GM18951 (cell line): ENCODE measurements around the gene RBM23.

Source experiments
- POLR2A ChIP-seq: IDR thresholded peaks from 4 replicates; pipeline ENCODE4 v1.6.1; 2011; ENCODE audit warnings: mild to moderate bottlenecking; ENCODE audit not compliant: insufficient read length, insufficient read depth; ENCODE audit errors: extremely low read depth
- in situ Hi-C: fragments of 300-500 bp; cut with MboI; formaldehyde crosslinking; loops from one replicate; pipeline ENCODE4 v1.12.0; 2022; ENCODE audit warnings: low sequenced_read_pairs, mixed read lengths, inconsistent platforms; ENCODE audit not compliant: unreplicated experiment

RBM23 gene

DNA sequence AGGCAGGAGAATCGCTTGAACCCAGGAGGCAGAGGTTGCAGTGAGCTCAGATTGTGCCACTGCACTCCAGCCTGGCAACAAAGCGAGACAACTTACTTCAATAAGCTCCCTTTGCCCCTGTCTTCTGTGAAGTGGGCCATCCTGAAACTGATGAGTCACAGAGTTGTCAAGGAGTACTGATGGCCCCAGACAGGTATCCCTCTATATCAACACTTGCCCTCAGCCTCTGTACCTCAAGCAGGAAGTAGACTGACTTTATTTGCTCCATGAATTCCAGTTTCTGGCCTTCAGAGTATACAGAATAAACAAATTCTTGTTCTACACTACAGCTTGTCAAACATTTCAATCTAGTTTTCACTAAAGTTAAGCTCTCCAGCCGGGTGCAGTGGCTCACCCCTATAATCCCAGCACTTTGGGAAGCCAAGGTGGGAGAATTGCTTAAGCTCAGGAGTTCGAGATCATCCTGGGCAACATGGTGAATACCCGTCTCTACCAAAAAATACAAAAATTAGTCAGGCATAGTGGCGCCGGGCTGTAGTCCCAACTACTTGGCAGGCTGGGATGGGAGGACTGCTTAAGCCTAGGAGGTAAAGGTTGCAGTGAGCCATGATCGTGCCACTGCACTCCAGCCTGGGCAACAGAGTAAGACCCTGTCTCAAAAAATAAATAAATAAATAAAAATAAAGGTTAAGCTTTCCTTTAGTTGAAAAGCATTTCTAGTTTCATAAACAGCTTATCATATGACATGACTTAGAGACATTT lies 63.8 kb downstream of the RBM23 start:
- no peak for TF ChIP-seq POLR2A
- in situ Hi-C loops, result loop anchor here (10.0 to 25.0 kb wide), 3 partner anchors 80 to 468 kb away; partner anchors contain the start of gene DAD1

DNA sequence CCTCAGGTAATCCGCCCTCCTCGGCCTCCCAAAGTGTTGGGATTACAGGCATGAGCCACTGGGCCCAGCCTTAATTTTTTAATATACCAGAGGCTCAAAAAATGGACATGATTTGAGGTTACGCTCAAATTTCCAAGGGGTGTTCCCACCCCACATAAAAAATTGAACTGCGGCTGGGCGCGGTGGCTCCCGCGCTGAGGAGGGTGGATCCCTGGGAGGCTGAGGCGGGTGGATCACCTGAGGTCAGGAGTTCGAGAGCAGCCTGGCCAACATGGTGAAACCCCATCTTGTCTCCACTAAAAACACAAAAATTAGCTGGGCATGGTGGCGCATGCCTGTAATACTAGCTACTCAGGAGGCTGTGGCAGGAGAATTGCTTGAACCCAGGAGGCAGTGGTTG lies 64.7 kb downstream of the RBM23 start:
- in situ Hi-C loops, result loop anchor here (10.0 to 25.0 kb wide), 3 partner anchors 79 to 467 kb away; partner anchors contain the start of gene DAD1

GRCh38 chr14:22852940-22853767 lies 65.8 kb downstream of the RBM23 start:
- TF ChIP-seq POLR2A, result no peak

DNA sequence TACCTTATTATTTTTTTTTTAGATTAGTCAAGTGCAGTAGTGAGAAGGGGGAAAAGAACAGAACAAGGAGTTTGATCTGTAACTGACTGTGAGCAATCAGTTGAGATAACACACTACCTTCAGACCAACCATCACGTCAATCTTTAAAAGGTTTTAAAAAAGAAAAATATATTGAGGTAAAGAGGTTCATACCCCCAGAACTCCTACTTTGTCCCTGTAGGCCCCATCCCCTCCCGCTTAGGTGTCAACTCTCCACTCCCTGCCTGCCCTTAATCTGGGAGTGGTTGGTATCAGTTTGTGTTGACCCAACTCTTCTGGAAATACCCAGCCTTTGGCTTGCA lies 66.4 kb downstream of the RBM23 start:
- in situ Hi-C loops, result loop anchor here (10.0 to 25.0 kb wide), 3 partner anchors 78 to 465 kb away; partner anchors contain the start of gene DAD1
- TF ChIP-seq POLR2A, result no peak

More at GRCh38 chr14:22852940-22853767, 65.8 kb downstream of the RBM23 start:
- in situ Hi-C loops, result loop anchor here (10.0 to 25.0 kb wide), 3 partner anchors 78 to 466 kb away; partner anchors contain the start of gene DAD1

- in situ Hi-C loops, result loop anchor here (10.0 to 25.0 kb wide), 3 partner anchors 77 to 465 kb away; partner anchors contain the start of gene DAD1
Observed at GRCh38 chr14:22852178-22852577, 66.8 kb downstream of the RBM23 start.

DNA sequence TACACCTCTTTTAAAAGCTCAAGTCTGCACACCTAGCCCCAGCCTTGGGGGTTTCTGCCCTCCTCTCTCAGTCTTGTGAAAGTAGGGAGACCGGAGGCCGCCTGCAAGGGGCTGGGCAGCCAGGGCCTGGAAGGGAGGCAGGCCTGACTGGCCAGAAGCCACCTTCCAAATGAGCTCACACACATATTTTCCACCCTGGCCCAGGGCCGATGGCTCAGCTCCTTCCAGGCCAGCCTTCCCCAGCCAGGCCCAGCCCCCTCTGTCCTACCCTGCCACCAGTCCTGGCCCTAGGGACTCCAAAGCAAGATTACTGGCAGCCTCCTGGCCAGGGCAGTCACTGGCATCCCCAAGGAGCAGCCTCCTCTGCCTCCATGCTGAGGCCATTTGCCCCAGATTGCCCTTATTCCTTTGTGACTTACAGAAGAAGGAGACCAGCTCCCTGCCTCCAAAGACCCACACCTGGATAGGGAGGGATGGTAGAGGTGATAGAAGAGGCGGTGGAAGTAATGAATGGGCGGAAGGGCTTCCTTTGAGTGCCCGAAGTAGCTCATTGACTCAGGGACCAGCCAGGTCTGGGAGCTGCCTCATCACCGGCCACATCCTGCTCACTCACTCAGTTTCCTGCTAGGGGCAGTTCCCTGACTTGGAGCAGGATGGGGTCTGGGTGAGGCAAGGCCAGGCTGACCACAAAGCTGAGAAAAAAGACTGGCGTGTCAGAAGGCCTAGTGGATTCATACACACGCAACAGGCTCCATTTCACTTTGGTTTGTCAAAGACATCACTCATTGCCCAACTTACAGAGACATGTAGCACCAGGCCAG lies 67.8 kb downstream of the RBM23 start:
- TF ChIP-seq POLR2A, result no peak
- in situ Hi-C loops, result loop anchor here (10.0 to 25.0 kb wide), 3 partner anchors 76 to 464 kb away; partner anchors contain the start of gene DAD1

GRCh38 chr14:22849212-22849819 lies 69.6 kb downstream of the RBM23 start:
- TF ChIP-seq POLR2A, result no peak
- in situ Hi-C loops, result loop anchor here (10.0 kb wide), 1 partner anchor 195 kb away; no protein-coding TSS in a partner anchor

DNA sequence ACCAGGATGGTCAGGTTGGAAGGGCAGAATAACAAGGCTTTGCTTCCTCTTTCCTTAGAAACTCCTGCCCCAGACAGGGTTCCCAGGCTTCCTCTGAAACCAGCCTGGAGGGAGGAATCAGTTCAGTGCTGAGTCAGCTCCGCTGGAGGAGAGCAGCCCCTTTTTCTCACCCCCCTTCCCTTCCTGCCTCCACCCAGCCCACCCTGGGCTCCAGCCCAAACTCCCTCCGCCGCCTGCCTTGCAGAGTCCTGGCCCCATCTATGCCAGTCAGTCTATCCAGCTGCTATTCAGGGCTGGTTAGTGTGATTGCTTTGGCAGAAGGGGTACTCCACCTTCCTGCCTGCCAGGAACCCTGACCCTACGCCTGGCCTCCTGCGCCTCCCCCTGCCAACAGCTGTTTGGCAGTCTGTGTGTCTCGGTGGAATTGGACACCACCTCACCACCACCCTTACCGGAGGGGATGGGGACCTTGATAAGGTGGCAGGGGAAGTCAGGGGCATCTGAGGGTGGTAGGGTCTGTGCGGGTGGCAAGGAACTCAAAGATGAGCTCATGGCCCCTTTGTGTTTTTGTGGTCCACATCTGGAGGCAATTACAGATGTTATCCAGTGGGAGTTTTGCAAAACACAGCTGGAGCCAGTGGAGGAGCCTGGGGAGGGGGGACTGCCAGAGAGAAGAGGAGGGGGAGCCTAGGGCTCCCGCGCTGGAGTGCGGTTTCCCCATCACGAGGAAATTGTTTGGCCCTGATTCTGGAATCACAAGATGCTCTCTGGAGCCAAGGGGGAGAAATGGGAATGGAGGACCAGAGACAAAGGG lies 70.4 kb downstream of the RBM23 start:
- in situ Hi-C loops, result loop anchor here (10.0 kb wide), 1 partner anchor 194 kb away; no protein-coding TSS in a partner anchor

DNA sequence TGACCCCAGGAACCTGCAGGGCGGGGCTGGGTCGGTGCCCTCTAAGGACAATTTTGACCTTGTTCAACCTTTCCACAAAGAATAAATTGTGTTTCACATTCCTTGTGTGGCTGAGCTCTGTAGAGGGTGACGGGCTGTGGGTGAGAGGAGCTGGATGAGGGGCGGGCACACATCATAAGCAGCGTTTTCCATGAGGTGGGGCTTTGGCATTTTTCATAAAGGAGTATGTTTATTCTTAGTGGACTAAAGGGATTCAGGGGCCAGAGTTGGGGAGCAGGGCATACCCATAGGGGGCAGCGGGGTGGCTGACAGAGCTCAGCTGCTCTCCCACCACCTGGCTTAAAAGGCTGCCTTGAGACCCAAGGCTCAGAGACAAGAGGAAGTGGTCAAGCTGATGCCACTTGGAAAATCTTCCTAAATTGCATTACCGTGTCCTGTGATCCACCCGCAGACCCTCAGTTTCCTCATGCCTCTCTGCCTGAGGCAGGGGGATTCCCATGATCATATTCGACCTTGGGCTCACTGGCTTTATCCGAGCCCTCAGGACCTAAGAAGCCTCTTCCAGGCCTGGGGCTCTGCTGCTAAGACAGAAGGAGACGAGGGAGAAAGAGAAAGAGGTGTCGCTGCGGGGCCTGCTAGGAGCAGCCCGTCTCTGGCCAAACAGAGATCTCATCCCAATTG lies 71.1 kb downstream of the RBM23 start:
- in situ Hi-C loops, result loop anchor here (10.0 kb wide), 1 partner anchor 193 kb away; no protein-coding TSS in a partner anchor
- TF ChIP-seq POLR2A, result no peak

More for the DNA sequence above, 70.4 kb downstream of the RBM23 start:
- TF ChIP-seq POLR2A, result no peak

DNA sequence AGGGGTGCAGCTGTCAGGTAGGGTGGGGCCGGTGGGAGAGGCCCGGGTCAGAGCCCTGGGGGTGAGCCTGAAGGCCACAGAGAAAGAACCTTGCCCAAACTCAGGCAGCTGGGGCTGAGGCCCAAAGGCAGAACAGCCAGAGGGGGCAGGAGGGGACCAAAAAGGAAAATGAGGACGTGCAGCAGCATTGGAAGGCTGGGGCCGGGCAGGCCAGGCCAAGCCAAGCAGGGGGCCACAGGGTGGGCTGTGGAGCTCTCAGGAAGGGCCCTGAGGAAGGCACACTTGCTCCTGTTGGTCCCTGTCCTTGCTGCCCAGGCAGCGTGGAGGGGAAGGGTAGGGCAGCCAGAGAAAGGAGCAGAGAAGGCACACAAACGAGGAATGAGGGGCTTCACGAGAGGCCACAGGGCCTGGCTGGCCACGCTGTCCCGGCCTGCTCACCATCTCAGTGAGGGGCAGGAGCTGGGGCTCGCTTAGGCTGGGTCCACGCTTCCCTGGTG lies 72.1 kb downstream of the RBM23 start:
- no peak for TF ChIP-seq POLR2A
- in situ Hi-C loops, result loop anchor here (10.0 kb wide), 1 partner anchor 192 kb away; no protein-coding TSS in a partner anchor
